Measurements from ENCODE around the gene KRT12. TPM values are rescaled to one million over a fixed set of nuclear protein-coding genes. Genes with fewer than 3 reads are reported as not detected.

Gene KRT12
- polyA plus RNA-seq, 1 of the 3 experiments (the other 2 are of a cell fraction), result not detected

GRCh38 chr17:40873255-40873654 lies 6.2 kb upstream of the KRT12 start:
- DNase-seq, result no peak
- ChIA-PET POLR2A (no interaction called here), CTCF (interaction anchor here (0.9 kb wide), 1 partner anchor 15 kb away, joined by 3 read pairs; no protein-coding TSS in a partner anchor)
- no peak overlapping the region for H3K9ac ChIP-seq
- no peak overlapping the region for H3K4me3 ChIP-seq (ENCODE audit: low read depth in 2 of 2, low read length in 1 of 2)
- no peaks in the 10 kb centered on the region for H3F3A ChIP-seq (replicated peaks; ENCODE audit: insufficient read depth)
- no peaks in the 10 kb centered on the region; the same call in 1 of the 2 replicates for H3K9me3 ChIP-seq
- H3K9me2 ChIP-seq, result no peaks in the 10 kb centered on the region
- H3K79me2 ChIP-seq (ENCODE audit: insufficient read depth), result no peaks in the 10 kb centered on the region
- no peak overlapping the region for H3K4me2 ChIP-seq
- H2AFZ ChIP-seq (ENCODE audit: low read depth), result no peak overlapping the region
- H3K27me3 ChIP-seq (ENCODE audit: insufficient read depth), result peaks cover 23% of the 10 kb centered on the region
- no peaks in the 10 kb centered on the region for H3K4me1 ChIP-seq (ENCODE audit: control insufficient read depth in 1 of 2, insufficient read depth in 2 of 2, low read depth in 1 of 2, low read length in 1 of 2)
- no peak for TF ChIP-seq IRF3 (IDR thresholded peaks at IDR 0.05; ENCODE audit: low read depth, low read length)
- no peak for TF ChIP-seq TCF12 (IDR thresholded peaks at IDR 0.05)
- TF ChIP-seq NRF1 (IDR thresholded peaks at IDR 0.05; ENCODE audit: low read depth, low read length), result no peak
- TF ChIP-seq, protein P1, sequence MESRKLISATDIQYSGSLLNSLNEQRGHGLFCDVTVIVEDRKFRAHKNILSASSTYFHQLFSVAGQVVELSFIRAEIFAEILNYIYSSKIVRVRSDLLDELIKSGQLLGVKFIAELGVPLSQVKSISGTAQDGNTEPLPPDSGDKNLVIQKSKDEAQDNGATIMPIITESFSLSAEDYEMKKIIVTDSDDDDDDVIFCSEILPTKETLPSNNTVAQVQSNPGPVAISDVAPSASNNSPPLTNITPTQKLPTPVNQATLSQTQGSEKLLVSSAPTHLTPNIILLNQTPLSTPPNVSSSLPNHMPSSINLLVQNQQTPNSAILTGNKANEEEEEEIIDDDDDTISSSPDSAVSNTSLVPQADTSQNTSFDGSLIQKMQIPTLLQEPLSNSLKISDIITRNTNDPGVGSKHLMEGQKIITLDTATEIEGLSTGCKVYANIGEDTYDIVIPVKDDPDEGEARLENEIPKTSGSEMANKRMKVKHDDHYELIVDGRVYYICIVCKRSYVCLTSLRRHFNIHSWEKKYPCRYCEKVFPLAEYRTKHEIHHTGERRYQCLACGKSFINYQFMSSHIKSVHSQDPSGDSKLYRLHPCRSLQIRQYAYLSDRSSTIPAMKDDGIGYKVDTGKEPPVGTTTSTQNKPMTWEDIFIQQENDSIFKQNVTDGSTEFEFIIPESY (IDR thresholded peaks at IDR 0.05; ENCODE audit: borderline replicate concordance, low read depth), result no peak
- TF ChIP-seq YY1 (IDR thresholded peaks at IDR 0.05; ENCODE audit: low read depth), result no peak
- TF ChIP-seq RFX5 (IDR thresholded peaks at IDR 0.05; ENCODE audit: low read length), result no peak
- TF ChIP-seq POLR2AphosphoS5 (IDR thresholded peaks at IDR 0.05; ENCODE audit: low read depth, low read length), result no peak
- no peak for TF ChIP-seq FOSL2 (IDR thresholded peaks at IDR 0.05; ENCODE audit: borderline replicate concordance, low read depth)
- no peak for TF ChIP-seq CHD2 (IDR thresholded peaks at IDR 0.05; ENCODE audit: low read length, partially characterized antibody)
- no peak for TF ChIP-seq JUND (IDR thresholded peaks at IDR 0.05)
- H3K36me3 ChIP-seq (replicated peaks in 1 of 2; ENCODE audit: control insufficient read depth in 1 of 2, insufficient read depth in 2 of 2, low read length in 1 of 2), result no peaks in the 10 kb centered on the region
- no peaks in the 10 kb centered on the region for H4K20me1 ChIP-seq (ENCODE audit: insufficient read depth)
- no peak overlapping the region for H3K27ac ChIP-seq (ENCODE audit: low read depth in 2 of 2, low read length in 1 of 2)

GRCh38 chr17:40872416-40872815 lies 5.4 kb upstream of the KRT12 start:
- CTCF ChIA-PET, result no interaction called here
- POLR2A ChIA-PET, result no interaction called here

More at GRCh38 chr17:40872416-40872815, 5.4 kb upstream of the KRT12 start:
- Histone ChIP-seq H3K9ac (no peak overlapping the region), H3K9me2 (no peaks in the 10 kb centered on the region), H3K79me2 (ENCODE audit: insufficient read depth) (no peaks in the 10 kb centered on the region), H3K4me3 (ENCODE audit: low read depth in 2 of 2, low read length in 1 of 2) (no peak overlapping the region), H3K27ac (ENCODE audit: low read depth in 2 of 2, low read length in 1 of 2) (no peak overlapping the region), H2AFZ (ENCODE audit: low read depth) (no peak overlapping the region), H3K4me1 (ENCODE audit: control insufficient read depth in 1 of 2, insufficient read depth in 2 of 2, low read depth in 1 of 2, low read length in 1 of 2) (no peaks in the 10 kb centered on the region), H3F3A (replicated peaks; ENCODE audit: insufficient read depth) (no peaks in the 10 kb centered on the region), H3K4me2 (no peak overlapping the region), H3K36me3 (replicated peaks in 1 of 2; ENCODE audit: control insufficient read depth in 1 of 2, insufficient read depth in 2 of 2, low read length in 1 of 2) (no peaks in the 10 kb centered on the region), H3K27me3 (ENCODE audit: insufficient read depth) (peaks cover 23% of the 10 kb centered on the region), H3K9me3 (no peaks in the 10 kb centered on the region; the same call in 1 of the 2 replicates), H4K20me1 (ENCODE audit: insufficient read depth) (no peaks in the 10 kb centered on the region)
- no peak for TF ChIP-seq MEF2A (IDR thresholded peaks at IDR 0.05; ENCODE audit: borderline replicate concordance, low read depth)
- TF ChIP-seq RFX5 (IDR thresholded peaks at IDR 0.05; ENCODE audit: low read length), result no peak
- TF ChIP-seq NRF1 (IDR thresholded peaks at IDR 0.05; ENCODE audit: low read depth, low read length), result no peak
- no peak for DNase-seq

Measured in SK-N-SH (cell line).